Central memory CD8-positive, alpha-beta T cell (primary cell): ENCODE data around the gene RNF32.
"Not testable (repeated sequence)": the region's sequence is repeated elsewhere in the genome, so short reads cannot be mapped to it uniquely, and the experiment has no call there.

Experiments
- ATAC-seq: fragments of 150-1000 bp; cut with Tn5 transposase; replicated peaks from 2 replicates; pipeline ENCODE4 v1.10.0; 2022; ENCODE audit warnings: mild to moderate bottlenecking, moderate FRiP score, moderate number of reproducible peaks; ENCODE audit not compliant: poor library complexity, severe bottlenecking; ENCODE audit errors: extremely low read depth
- DNase-seq, 2 donors: peaks; one replicate each; pipeline ENCODE4 v3.0.0; 2021; ENCODE audit warnings: low spot score in 2 of 2
- H3K27ac Mint-ChIP-seq: one replicate; pipeline ENCODE4 v1.8.0; 2022; ENCODE audit warnings: low read depth, mild to moderate bottlenecking, moderate library complexity, mixed read lengths
- H3K27me3 Mint-ChIP-seq: one replicate; pipeline ENCODE4 v1.8.0; 2022; ENCODE audit warnings: mixed read lengths
- H3K36me3 Mint-ChIP-seq: one replicate; pipeline ENCODE4 v1.8.0; 2022; ENCODE audit warnings: mild to moderate bottlenecking, moderate library complexity, mixed read lengths; ENCODE audit not compliant: insufficient read depth
- H3K4me1 Mint-ChIP-seq: one replicate; pipeline ENCODE4 v1.8.0; 2022; ENCODE audit warnings: mixed read lengths
- H3K4me3 Mint-ChIP-seq: one replicate; pipeline ENCODE4 v1.8.0; 2022; ENCODE audit warnings: mild to moderate bottlenecking, moderate library complexity, mixed read lengths
- H3K9me3 Mint-ChIP-seq: one replicate; pipeline ENCODE4 v1.8.0; 2022; ENCODE audit warnings: mixed read lengths

The RNF32 gene

DNA sequence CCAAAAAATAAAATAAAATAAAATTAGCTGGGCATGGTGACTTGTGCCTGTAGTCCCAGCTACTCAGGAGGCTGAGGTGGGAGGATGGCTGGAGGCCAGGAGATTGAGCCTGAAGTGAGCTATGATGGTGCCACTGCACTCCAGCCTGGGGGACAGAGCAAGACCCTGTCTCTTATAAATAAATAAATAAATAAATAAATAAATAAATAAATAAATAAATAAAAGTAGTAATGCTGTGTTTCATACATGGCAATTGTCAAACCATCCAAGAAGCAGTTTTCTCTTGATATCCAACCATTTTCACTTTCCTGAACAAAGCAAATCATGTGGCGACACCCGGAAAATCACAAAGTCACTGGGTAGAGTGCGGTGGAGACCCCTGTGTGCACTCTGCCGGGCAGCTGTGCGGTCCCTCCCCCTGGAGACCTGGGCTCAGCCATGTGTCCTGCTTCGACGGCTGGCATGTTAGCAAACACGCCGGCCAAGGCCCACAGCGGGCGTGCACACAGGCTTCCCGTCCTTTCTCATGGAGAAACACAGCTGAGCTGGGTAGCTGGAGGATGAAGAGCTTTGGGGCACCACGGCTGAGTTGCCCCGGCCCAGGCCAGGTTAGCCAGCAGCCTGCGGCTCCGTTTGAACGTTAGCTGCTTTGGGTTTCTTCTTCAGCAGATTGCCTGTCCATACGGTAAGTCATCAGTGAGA is 22.3 kb upstream of the RNF32 start:
- peaks cover 85% of the 10 kb centered on the region for H3K27me3 Mint-ChIP-seq
- H3K36me3 Mint-ChIP-seq, result peaks cover 5% of the 10 kb centered on the region
- ATAC-seq (no peak), DNase-seq (no peak)
- no peak overlapping the region for H3K4me3 Mint-ChIP-seq
- no peaks in the 10 kb centered on the region for H3K9me3 Mint-ChIP-seq
- no peak overlapping the region for H3K27ac Mint-ChIP-seq
- H3K4me1 Mint-ChIP-seq, result peaks cover under 1% of the 10 kb centered on the region

DNA sequence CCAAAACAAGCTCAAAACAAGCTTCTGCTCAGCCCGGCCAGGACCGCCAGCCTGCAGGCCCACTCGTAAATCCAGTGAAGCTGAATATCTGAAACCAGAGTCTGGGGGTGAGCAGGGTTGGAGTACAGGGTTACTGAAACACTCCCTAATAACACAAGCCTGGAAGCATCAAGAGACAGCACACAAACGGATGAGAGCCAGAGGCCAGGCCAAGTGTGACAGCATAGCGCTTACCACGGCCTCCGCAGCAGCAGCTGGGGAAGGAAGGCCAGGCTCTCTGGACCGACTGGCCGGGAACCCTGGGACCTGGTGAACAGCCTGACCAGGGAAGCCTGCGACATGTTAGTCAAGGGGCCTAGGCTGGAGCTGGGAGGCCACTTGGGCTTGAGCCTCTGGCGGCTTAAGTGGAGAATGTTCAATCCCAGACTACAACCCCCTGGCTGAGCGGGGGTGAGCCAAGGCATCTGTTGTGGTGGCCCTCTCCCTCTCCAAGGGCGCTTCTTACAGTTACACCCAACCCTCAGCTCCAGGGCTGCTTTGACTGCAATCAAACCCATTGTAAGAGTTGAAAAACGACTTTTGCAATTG is 21.7 kb upstream of the RNF32 start:
- no peaks in the 10 kb centered on the region for H3K9me3 Mint-ChIP-seq
- DNase-seq (no peak), ATAC-seq (no peak)
- H3K4me1 Mint-ChIP-seq, result no peaks in the 10 kb centered on the region
- no peak overlapping the region for H3K4me3 Mint-ChIP-seq
- H3K36me3 Mint-ChIP-seq, result peaks cover 3% of the 10 kb centered on the region
- no peak overlapping the region for H3K27ac Mint-ChIP-seq
- peaks cover 91% of the 10 kb centered on the region for H3K27me3 Mint-ChIP-seq

DNA sequence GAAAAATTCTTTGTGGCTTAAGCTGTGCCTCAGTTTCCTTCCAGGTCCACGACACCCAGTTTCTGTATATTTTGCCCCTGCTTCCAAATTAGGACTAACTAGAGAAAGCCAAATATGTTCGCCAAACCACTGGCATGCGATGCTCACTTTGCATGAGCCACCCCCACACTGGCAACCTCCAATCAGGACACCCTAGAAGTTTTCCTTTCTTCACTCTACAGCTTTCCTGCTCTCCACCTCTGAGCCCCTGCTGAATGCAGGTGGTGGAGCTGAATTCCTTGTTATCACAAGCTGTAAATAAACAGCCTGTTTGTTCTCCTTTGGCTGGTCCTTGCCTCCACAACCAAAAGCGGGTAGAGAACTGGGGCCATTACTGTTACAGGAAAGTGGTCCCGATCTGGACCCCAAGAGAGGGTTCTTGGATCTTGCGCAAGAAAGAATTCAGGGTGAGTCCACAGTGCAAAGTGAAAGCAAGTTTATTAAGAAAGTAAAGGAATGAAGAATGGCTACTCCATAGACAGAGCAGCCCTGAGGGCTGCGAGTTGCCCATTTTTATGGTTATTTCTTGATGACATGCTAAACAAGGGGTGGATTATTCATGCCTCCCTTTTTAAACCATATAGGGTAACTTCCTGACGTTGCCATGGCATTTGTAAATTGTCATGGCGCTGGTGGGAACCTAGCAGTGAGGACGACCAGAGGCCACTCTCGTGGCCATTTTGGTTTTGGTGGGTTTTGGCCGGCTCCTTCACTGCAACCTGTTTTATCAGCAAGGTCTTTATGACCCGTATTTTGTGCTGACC is 20.9 kb upstream of the RNF32 start:
- DNase-seq, H3K36me3 Mint-ChIP-seq, ATAC-seq, H3K9me3 Mint-ChIP-seq, H3K4me1 Mint-ChIP-seq, H3K27ac Mint-ChIP-seq, H3K4me3 Mint-ChIP-seq: not testable (repeated sequence)
- peaks cover 91% of the 10 kb centered on the region for H3K27me3 Mint-ChIP-seq

DNA sequence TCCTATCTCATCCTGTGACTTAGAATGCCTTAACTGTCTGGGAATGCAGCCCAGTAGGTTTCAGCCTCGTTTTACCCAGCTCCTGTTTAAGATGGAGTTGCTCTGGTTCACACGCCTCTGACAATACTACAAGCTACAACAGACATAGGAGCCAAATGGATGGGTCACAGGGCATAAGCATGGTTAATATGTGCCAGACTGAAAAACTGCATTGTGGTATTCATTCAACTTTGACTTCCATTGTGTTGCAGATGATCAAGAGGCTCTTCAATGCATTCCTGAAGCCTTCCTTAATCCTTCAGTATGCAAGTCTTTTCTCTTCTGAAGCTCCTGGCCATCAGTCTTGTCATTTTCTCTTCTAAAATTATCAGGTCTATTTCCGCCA is 20.3 kb upstream of the RNF32 start:
- ATAC-seq, result no peak
- H3K27me3 Mint-ChIP-seq, result peaks cover 85% of the 10 kb centered on the region

DNA sequence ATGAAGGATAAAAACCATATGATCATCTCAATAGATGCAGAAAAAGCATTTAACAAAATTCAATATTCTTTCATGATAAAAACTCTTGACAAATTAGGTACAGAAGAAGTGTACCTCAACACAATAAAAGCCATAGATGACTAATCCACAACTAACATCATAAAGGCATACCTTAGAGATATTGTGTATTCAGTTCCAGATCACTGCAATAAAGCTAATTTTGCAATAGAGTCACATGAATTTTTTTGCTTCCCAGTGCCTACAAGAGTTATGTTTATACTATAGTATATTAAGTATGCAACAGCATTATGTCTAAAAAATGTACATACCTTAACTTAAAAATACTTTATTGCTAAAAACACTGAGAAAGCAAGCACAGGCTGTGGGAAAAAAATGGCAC is 18.9 kb upstream of the RNF32 start:
- no peak for ATAC-seq
- Mint-ChIP-seq H3K9me3 (no peaks in the 10 kb centered on the region), H3K4me3 (no peak overlapping the region), H3K4me1 (no peaks in the 10 kb centered on the region), H3K27ac (no peak overlapping the region), H3K36me3 (peaks cover 3% of the 10 kb centered on the region), H3K27me3 (peaks cover 73% of the 10 kb centered on the region)
- no peak for DNase-seq

More for the DNA sequence above, 20.3 kb upstream of the RNF32 start:
- H3K4me3 Mint-ChIP-seq, result no peak overlapping the region
- no peaks in the 10 kb centered on the region for H3K9me3 Mint-ChIP-seq
- H3K27ac Mint-ChIP-seq, result no peak overlapping the region
- DNase-seq, result no peak
- peaks cover 3% of the 10 kb centered on the region for H3K36me3 Mint-ChIP-seq
- no peaks in the 10 kb centered on the region for H3K4me1 Mint-ChIP-seq

DNA sequence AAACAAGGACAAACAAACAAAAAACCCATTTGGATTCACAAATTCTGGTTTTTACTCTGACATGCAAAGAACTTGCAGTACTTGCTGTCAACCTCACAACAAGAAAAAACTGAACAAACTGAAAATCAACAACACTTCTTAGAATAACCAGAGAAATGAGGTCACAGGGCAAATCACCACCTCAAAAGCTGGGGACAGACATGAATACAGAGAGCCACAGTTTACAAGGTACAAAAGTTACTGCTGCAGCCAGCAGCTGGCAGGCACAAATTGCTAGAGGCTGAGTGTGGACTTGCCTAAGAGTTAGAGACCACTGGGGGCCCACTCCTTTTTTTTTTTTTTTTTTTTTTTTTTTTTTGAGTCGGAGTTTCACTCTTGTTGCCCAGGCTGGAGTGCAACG is 15.0 kb upstream of the RNF32 start:
- Mint-ChIP-seq H3K27ac (no peak overlapping the region), H3K9me3 (peaks cover 12% of the 10 kb centered on the region)
- no peak for ATAC-seq

DNA sequence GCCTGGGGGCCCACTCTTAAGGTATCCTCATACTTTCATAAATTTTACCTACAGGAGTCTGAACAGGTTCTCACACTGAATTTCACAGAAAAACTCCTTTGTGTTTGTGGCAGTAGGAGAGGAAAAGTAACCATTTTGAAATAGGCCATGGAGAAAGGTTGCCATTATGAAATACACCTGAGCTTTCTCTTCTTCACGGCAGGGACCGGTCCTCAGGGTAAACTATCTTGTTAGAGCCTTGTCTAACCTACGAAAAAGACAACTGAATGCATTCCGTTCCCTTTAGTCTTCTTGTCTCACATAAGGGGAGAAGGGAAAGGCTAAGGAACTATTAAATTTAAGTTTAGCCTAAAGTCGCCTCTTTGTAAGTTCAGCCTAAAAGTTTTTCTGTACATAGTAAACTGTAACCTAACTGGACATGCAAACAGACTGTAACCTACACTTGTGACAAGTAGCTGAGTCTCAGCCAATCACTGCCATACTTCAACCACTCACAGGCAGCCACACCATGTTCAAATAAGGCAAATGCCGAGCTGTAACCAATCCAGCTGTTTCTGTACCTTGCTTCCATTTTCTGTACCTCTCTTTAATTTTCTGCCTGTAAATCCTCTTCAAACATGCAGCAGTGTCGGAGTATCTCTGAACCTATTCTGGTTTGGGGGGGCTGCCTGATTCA is 14.2 kb upstream of the RNF32 start:
- Mint-ChIP-seq H3K4me1 (no peaks in the 10 kb centered on the region), H3K4me3 (no peak overlapping the region), H3K27me3 (peaks cover 32% of the 10 kb centered on the region), H3K9me3 (peaks cover 12% of the 10 kb centered on the region), H3K27ac (no peak overlapping the region), H3K36me3 (no peaks in the 10 kb centered on the region)
- DNase-seq (no peak), ATAC-seq (no peak)

More for the DNA sequence above, 15.0 kb upstream of the RNF32 start:
- Mint-ChIP-seq H3K36me3 (no peaks in the 10 kb centered on the region), H3K4me3 (no peak overlapping the region), H3K4me1 (no peaks in the 10 kb centered on the region), H3K27me3 (peaks cover 39% of the 10 kb centered on the region)
- no peak for DNase-seq

DNA sequence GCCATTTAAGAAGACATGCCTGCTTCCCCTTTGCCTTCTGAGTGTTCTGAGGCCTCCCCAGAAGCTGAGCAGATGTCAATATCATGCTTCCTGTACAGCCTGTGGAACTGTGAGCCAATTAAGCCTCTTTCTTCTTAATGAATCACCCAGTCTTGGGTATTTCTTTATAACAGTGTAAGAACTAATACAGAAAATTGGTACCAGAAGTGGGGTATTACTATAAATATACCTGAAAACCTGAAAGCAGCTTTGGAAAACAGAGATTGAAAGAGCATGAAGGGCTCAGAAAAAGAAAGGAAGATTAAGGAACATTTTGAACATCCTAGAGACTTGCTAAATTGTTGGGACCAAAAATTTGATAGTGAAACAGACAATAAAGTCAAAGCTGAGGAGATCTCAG is 12.0 kb upstream of the RNF32 start:
- Mint-ChIP-seq H3K9me3 (peaks cover 12% of the 10 kb centered on the region), H3K27ac (no peak overlapping the region), H3K36me3 (no peaks in the 10 kb centered on the region), H3K4me1 (no peaks in the 10 kb centered on the region), H3K27me3 (peaks cover 18% of the 10 kb centered on the region), H3K4me3 (no peak overlapping the region)
- ATAC-seq, result no peak
- DNase-seq, result no peak

DNA sequence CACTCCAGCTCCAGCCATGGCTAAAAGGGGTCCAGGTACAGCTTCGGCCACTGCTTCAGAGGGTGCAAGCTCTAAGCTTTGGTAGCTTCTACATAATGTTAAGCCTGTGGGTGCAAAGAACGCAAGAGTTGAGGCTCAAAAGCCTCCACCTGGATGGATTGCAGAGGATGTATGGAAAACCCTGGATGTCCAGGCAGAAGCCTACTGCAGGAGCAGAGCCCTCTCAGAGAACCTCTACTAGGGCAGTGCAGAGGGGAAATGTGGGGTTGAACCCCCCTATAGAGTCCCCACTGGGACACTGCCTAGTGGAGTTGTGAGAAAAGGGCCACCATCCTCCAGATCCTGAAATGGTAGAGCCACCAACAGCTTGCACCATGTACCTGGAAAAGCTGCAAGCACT is 10.7 kb upstream of the RNF32 start:
- H3K4me1 Mint-ChIP-seq, result no peaks in the 10 kb centered on the region
- H3K9me3 Mint-ChIP-seq, result peaks cover 12% of the 10 kb centered on the region
- H3K36me3 Mint-ChIP-seq, result no peaks in the 10 kb centered on the region
- ATAC-seq (no peak), DNase-seq (no peak)
- H3K27me3 Mint-ChIP-seq, result peaks cover 21% of the 10 kb centered on the region
- no peak overlapping the region for H3K27ac Mint-ChIP-seq
- no peak overlapping the region for H3K4me3 Mint-ChIP-seq

DNA sequence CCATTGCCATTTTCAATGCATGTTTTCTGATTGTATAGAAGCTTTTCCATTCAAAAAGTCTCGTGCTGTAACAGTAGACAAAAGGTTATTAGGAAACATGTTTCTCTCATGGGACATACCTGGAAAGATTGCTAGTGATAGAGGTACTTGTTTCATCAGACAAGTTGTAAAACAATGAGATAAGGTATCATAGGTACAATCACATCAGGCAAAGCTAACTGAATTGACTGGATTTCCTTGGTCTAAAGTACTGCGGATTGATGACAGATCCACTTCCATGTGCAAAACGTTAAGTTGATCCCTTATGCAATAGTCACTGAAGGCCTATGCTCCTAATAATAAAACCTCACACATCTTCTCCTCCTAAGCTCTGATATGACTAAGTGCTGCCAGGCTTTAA is 6.5 kb upstream of the RNF32 start:
- peaks cover 49% of the 10 kb centered on the region for H3K27me3 Mint-ChIP-seq
- no peak overlapping the region for H3K4me3 Mint-ChIP-seq
- ATAC-seq (no peak), DNase-seq (no peak)
- H3K9me3 Mint-ChIP-seq, result peaks cover 2% of the 10 kb centered on the region
- no peaks in the 10 kb centered on the region for H3K36me3 Mint-ChIP-seq
- H3K4me1 Mint-ChIP-seq, result no peaks in the 10 kb centered on the region
- H3K27ac Mint-ChIP-seq, result no peak overlapping the region

DNA sequence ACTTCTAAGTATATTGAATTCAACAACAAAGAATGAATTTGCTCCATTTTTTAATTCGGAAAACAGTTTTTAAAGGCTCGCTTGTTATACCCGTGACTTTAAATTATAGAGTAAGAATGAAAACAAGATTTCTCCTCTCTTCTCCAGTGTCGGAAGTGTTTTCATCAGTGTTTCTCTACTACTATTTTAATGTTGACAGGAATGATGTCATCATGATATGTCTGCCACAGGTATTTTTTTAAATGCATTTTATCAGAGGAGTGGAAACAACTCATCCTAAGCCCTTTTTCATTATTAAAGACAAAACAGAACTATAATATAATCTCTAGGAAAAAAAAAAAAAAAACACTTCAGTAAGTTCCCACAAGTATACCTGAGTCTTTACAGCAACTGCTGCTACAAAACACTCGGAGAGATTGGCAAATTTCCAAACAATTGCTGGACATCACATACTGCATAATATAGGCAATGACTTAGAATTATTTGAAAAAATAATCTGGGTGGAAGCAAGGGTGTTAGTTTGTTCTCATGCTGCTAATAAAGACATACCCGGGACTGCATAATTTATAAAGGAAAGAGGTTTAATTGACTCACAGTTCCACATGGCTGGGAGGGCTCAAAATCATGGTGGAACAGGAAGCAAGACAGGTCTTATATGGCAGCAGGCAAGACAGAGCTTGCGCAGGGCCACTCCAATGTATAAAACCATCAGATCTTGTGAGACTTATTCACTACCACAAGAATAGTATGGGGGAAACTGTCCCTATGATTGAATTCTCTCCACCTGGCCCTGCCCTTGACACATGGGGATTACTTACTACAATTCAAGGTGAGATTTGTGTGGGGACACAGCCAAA is 4.8 kb upstream of the RNF32 start:
- Mint-ChIP-seq H3K27me3 (peaks cover 57% of the 10 kb centered on the region), H3K4me1 (peaks cover 7% of the 10 kb centered on the region), H3K27ac (no peak overlapping the region), H3K36me3 (no peaks in the 10 kb centered on the region), H3K4me3 (no peak overlapping the region), H3K9me3 (peaks cover 7% of the 10 kb centered on the region)
- DNase-seq (no peak), ATAC-seq (no peak)

DNA sequence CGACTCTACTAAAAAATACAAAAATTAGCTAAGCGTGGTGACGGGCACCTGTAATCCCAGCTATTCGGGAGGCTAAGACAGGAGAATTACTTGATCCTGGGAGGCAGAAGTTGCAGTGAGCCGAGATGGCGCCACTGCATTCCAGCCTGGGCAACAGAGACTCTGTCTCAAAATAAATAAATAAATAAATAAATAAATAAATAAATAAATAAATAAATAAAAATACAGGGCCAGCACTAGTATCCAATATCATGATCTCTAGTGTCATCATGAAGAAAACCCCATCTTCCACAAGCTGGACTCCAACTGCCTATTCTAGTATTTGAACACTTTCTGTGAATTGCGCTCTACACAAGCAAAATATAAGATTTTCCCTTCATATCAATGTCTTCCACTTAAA is 3.5 kb upstream of the RNF32 start:
- ATAC-seq, DNase-seq, H3K27ac Mint-ChIP-seq, H3K36me3 Mint-ChIP-seq, H3K9me3 Mint-ChIP-seq, H3K4me1 Mint-ChIP-seq, H3K4me3 Mint-ChIP-seq: not testable (repeated sequence)
- H3K27me3 Mint-ChIP-seq, result peaks cover 57% of the 10 kb centered on the region
